CD4-positive, alpha-beta T cell treated with Interleukin-4 for 1 hour (primary cell): ENCODE measurements around the gene FREY1.

Source experiments
- DNase-seq, 2 donors: peaks; one replicate each; pipeline ENCODE4 v3.0.0-alpha.2; 2020 to 2022

The FREY1 gene

GRCh38 chr11:45890886-45891550 lies 16.1 kb downstream of the FREY1 start:
- DNase-seq = no peak

- DNase-seq = no peak
Measured at GRCh38 chr11:45889966-45890365, 17.1 kb downstream of the FREY1 start.

- no peak for DNase-seq
Measured at GRCh38 chr11:45889555-45889954, 17.5 kb downstream of the FREY1 start.

- no peak for DNase-seq
Measured at GRCh38 chr11:45887587-45887986, 19.5 kb downstream of the FREY1 start.

GRCh38 chr11:45886816-45887520 lies 20.1 kb downstream of the FREY1 start:
- no peak for DNase-seq

GRCh38 chr11:45885921-45886721 lies 20.9 kb downstream of the FREY1 start:
- no peak for DNase-seq

- peak; percentile 38 to 65 for DNase-seq
Measured at GRCh38 chr11:45885274-45885920, 21.7 kb downstream of the FREY1 start, which contains the start of gene MAPK8IP1. MAPK8IP1 (plus strand) TSS chr11:45885651; CDS start chr11:45885821, 170 bp downstream.

GRCh38 chr11:45884596-45885185 lies 22.4 kb downstream of the FREY1 start:
- no peak for DNase-seq

GRCh38 chr11:45881708-45882368 lies 25.2 kb downstream of the FREY1 start:
- no peak for DNase-seq

- no peak for DNase-seq
Measured at GRCh38 chr11:45880772-45881570, 26.1 kb downstream of the FREY1 start.

- DNase-seq = no peak
Measured at GRCh38 chr11:45879803-45880686, 27.0 kb downstream of the FREY1 start.

- DNase-seq = no peak
Measured at GRCh38 chr11:45877845-45878244, 29.2 kb downstream of the FREY1 start.

- no peak for DNase-seq
Measured at GRCh38 chr11:45877221-45877620, 29.9 kb downstream of the FREY1 start.

GRCh38 chr11:45876401-45876800 lies 30.7 kb downstream of the FREY1 start:
- no peak for DNase-seq

- DNase-seq = peak; percentile 37 to 40
Measured at GRCh38 chr11:45872651-45873356, 34.3 kb downstream of the FREY1 start.

- DNase-seq = no peak
Measured at GRCh38 chr11:45871638-45872037, 35.4 kb downstream of the FREY1 start.

GRCh38 chr11:45870706-45871105 lies 36.4 kb downstream of the FREY1 start:
- DNase-seq = no peak

- no peak for DNase-seq
Measured at GRCh38 chr11:45869551-45869950, 37.5 kb downstream of the FREY1 start.

GRCh38 chr11:45864041-45864440 lies 43.0 kb downstream of the FREY1 start:
- no peak for DNase-seq
